T-helper 1 cell (primary cell): ENCODE measurements around the gene MARCHF5.
"Not testable (repeated sequence)": the region's sequence is repeated elsewhere in the genome, so short reads cannot be mapped to it uniquely, and the experiment has no call there.

Experiments
- DNase-seq, 5 donors: peaks; one replicate each; pipeline ENCODE4 v3.0.0-alpha.2; 2012 to 2020

Gene MARCHF5

DNA sequence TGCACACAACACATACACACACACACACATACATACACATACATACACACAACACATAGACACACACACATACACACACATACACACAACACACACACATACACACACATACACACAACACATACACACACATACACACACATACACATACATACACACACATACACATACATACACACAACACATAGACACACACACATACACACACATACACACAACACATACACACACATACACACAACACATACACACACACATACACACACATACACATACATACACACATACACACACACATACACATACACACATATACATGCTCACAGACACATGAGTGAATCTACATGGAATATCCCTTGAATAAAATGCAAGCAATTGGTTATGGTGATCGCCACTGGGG lies 102.2 kb downstream of the MARCHF5 start:
- not testable (repeated sequence) for DNase-seq

DNA sequence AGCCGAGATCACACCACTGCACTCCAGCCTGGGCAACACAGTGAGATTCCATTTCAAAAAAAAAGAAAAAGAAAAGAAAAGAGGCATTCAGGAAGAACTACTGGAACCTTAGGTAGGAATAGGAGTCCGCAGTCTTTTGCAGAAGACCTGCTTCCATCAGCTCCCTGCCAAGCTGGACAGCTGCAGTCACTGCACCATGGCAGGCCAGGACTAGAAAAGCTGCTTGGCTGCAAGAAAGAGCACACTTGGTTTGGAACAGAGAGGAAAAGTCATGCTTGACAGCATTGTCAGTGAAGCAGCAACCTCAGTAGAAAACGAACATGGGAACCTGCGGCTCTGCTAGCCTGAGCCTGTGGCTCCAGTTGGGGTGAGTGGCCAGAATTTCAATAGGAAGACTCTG lies 104.3 kb downstream of the MARCHF5 start:
- DNase-seq: no peak

DNA sequence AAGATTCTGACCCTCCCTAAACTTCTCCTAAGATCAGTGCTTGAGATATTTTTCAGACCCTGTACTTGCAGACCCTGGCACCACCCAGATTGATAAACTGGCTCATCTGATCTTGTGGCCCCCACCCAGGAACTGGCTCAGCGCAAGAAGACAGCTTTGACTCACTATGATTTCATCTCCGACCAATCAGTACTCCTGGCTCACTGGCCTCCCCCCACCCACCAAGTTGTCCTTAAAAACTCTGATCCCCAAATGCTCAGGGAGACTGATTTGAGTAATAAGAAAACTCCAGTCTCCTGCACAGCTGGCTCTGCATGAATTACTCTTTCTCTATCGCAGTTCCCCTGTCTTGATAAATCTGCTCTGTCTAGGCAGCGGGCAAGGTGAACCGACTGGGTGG lies 111.3 kb downstream of the MARCHF5 start:
- not testable (repeated sequence) for DNase-seq
